CD4-positive, alpha-beta T cell treated with Interleukin-17A for 4 hours (primary cell): ENCODE measurements around the gene TAPT1.
A peak's percentile ranks its signal among the peaks of the same experiment; 100 is the strongest.
"Not testable (repeated sequence)": the region's sequence is repeated elsewhere in the genome, so short reads cannot be mapped to it uniquely, and the experiment has no call there.

Experiments used
- DNase-seq: peaks from one replicate; pipeline ENCODE4 v3.0.0-alpha.2; 2020; ENCODE audit warnings: mixed read lengths

The TAPT1 gene, protein sequence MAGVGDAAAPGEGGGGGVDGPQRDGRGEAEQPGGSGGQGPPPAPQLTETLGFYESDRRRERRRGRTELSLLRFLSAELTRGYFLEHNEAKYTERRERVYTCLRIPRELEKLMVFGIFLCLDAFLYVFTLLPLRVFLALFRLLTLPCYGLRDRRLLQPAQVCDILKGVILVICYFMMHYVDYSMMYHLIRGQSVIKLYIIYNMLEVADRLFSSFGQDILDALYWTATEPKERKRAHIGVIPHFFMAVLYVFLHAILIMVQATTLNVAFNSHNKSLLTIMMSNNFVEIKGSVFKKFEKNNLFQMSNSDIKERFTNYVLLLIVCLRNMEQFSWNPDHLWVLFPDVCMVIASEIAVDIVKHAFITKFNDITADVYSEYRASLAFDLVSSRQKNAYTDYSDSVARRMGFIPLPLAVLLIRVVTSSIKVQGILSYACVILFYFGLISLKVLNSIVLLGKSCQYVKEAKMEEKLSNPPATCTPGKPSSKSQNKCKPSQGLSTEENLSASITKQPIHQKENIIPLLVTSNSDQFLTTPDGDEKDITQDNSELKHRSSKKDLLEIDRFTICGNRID

DNA sequence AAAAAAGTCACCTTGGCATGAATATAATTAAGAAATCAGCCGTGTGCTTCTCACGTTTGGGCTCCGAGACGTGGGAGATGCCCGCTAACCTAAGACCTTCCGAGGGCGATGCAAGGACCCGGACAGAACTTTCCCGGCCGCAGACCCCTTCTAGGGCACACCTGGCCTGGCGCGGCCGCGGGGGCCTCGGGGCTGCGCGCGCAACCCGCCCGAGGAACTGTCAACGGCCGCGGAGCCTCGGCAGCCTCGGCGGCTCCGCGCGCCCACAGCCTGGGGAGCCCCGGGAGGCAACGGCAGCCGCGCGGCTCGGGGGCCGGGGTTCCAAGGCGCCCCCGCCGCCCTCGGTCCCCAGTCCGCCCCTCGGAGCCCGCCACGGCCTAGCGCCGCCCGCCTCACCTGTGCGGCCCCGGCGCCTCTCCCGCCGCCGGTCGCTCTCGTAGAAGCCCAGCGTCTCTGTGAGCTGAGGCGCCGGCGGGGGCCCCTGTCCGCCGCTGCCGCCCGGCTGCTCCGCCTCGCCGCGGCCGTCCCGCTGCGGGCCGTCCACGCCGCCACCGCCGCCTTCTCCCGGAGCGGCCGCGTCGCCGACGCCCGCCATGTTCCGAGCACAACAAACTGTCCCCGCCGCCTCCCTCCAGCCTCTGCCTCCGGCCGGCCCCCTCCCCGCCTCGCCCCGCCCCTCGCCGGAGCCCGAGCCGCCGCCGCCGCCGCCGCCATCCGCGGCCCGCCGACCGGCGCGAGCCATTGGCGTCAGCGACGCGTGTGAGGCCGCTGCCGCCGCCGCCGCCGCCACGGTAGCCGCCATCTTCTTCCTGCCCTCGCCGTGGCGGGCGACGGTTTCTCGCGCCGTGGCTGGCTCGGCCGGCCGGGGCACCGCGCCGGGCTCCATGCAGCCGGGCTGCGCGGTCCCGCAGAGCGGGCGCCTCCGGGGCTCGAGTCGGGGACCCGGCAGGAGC is at the start of gene TAPT1:
TSS of gene TAPT1 (minus strand) at position 609 of the 953 bp plus-strand sequence. CDS start at position 595, 14 bp downstream.
- DNase-seq = peak; percentile 85

DNA sequence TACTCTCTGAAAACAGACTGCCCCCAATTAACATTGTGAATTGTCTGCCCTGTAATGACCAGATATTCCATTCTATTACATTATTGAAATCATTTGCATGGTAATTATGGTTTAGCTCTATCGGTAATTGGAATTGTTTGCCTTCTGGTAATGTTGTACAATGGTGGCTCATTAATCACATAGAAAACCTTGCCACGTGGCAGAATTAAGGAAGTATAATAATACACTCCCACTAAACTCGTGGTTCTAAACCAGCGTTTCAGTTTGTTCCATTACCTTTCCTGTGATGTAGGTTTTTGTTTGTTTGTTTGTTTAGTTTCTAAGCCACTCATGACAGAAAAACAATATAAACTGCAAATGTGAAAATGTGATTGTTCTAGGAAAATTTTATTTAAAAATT is 45.1 kb upstream of the TAPT1 start:
- no peak for DNase-seq

DNA sequence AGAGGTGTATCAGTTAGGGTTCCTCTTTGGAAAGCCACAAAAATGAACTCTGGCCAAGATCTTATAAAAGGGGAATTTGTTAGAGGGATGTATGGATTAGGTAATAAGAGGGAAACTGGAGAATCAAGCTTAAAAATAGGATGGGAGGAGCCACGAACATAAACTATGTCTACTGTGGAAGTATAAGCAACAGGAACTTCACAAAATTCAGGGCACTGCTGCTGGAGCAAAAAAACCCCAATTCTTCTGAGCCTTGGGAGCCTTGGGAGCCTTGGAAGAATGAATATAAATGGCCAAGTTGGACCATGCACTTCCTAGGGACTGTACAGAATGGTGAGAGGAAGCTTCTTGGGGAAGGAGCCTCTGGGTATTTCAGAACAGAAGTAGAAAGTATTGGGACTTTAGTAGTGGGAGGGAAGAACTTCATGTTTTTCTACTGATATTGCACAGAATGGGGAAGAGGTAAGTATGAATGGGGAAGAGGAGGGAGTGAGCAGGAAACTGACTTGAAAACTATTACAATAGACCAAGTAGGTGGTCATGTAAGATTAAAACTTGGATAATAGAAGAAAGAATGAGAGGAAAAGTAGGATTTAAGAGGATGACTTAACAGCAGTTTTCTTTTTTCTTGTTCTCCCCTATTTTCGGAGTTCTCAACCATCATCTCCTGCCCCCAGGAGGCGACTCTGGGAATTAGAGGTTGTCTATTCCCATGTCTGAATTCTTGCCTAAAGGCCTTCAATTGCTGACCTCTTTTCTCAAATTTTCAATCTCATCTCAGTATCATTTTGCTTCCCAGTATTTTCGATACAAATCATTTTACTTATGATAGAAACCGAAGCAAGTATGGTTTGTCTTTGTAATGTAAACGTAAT is 44.4 kb upstream of the TAPT1 start:
- DNase-seq = no peak

DNA sequence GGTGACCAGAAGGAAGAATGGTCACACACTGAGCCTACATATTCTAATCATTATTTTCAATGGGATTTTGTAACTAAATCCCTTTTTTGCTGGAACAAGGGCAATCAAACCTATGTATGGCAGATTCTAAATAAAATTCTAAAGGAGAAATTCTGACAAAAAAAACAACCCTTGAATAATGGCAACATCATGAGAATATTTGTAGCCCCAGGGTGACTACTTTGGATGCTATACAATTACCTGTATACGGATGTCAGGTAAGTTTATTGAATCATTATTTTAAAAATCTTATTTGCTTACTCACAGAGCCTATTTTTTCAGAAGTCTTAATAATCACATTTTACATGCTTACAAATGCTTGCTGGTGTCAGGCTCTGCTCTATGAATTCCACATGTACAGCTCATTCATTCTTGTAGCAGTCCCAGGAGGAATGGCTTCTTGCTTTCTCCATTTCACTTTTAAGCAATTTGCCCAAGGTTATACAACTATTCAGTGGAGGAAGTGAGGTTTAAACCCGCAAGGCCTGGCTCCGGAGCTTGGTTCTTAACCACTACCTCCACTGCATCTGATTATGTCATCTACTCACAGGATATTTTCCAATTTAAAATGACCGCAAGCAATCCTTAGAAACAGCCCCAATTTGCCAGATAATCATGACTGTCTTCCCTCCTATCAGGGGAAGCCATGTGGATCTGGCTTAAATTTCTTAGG is 43.6 kb upstream of the TAPT1 start:
- not testable (repeated sequence) for DNase-seq

DNA sequence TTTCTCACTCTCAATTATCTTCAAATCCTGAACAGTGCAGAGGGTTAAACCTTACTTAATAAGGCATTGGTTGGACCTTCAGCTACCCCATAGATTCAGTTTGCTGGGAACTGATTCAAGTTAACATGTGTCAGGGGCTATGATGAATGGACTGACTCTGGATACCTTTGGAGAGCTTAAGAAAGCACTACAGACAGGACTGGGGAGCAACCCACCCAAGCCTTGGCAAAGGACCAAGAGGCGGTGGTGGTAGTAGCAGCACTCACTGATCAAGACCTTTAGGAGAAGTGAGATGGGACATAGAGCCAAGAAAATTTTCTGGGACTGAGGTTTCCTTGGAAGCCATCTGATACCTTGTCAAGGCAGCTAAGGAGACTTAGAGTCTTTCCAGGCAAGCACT is 43.0 kb upstream of the TAPT1 start:
- DNase-seq = no peak

DNA sequence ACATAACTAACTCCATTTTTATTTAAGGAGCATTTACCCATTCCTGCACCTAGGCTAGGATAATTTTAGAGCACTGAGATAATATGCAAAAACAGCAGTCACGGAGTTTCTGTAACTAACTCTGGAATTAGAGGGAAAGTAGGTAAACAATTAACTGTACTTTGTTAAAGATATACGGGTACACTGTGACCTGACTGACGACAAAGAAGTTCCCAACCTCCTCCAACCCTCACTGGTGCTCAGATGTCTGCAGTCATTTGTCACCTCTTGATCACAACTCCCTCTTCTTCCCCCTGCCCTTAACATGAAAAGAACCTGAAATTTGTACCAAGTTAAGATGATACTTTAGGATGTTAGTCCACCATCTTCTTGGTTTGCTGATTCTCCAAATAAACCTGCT is 42.0 kb upstream of the TAPT1 start:
- no peak for DNase-seq

DNA sequence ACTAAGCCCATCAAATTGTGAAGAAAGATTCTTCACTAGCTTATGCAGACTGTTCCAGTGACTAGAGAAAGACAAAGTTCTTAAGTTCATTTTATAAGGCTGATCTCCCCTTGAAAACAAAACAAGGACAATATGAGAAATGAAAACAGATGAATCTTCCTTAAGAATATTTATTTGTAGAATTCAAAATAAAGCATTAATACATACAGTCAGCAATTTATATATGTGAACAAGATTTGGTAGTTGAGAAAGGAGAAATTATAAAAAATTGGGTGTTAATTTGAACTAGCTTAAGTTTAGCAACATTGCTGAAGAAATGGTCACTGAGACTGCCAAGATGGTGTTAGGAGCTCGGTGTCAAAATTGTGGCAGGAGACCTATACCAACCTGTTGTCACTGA is 41.4 kb upstream of the TAPT1 start:
- DNase-seq = no peak

DNA sequence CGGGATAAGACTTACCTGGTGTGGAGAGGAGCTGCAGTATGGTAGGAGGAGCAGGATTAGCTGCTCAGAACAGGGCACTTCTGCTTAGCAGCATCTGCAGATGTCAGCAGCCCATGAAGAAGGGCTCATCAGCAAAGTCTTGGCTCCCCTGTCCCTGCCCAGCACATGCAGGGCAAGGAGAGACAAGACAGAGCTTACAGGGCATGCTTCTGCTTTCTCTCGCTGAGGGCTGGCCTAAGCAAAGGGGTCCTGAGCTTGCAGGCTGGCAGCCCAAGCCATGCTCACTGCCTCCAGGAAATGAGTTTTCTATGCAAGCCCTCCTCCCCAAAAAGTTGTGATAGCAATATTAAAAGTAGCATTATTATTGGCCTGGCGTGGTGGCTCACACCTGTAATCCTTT is 39.5 kb upstream of the TAPT1 start:
- DNase-seq = no peak

DNA sequence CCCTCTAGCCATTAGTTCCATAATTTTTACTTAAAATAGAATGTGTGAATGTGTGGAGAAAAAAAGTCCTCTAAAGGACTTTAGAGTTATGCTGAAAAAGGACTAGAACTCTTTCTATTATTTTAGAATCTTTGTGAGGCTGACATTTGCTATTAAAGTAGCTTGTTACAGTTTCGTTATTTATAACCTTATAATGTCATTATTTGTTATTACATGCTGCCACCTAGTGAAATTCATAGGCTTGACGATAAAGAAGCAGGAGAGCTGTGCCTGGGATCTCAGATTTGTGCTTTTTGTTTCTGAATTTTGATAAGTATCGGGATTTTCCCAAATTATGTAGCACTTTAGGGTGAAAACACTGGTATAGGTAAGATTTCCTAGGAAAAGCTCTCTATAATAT is 38.5 kb upstream of the TAPT1 start:
- peak; percentile 7 for DNase-seq

DNA sequence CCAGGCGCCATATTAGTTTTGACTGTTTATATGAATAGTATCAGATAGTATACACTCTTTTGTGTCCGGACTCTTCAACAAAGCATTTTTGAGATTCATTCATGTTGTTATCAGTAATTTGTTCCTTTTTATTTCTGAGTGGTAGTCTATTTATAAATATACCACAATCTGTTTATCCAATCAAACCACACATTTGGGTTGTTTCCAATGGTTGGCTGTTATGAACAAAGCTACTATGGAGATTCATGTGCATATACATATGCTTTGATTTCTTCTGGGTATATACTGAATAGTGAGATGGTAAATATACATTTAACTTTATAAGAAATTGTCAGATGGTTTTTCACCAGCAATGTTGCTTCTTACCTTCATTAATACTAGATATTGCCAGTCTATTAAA is 36.8 kb upstream of the TAPT1 start:
- no peak for DNase-seq

DNA sequence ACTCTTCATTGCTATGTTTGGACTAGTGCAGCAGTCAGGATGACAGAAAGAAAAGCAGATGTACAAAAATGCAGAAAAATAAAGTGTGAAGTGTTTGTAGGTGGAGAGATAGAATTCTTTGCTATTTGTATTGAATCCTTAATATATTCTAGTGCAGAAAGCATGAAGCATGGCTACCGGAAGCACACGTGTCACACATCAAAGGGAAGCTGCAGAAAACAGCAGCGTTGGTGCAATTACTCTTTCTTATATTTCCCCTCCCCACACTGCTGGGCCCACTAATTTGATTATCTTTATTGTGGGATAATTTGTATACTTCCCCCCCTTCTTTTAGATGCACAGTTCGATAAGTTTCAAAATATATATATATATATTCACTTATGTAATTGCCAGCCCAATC is 35.9 kb upstream of the TAPT1 start:
- DNase-seq = peak; percentile 21

DNA sequence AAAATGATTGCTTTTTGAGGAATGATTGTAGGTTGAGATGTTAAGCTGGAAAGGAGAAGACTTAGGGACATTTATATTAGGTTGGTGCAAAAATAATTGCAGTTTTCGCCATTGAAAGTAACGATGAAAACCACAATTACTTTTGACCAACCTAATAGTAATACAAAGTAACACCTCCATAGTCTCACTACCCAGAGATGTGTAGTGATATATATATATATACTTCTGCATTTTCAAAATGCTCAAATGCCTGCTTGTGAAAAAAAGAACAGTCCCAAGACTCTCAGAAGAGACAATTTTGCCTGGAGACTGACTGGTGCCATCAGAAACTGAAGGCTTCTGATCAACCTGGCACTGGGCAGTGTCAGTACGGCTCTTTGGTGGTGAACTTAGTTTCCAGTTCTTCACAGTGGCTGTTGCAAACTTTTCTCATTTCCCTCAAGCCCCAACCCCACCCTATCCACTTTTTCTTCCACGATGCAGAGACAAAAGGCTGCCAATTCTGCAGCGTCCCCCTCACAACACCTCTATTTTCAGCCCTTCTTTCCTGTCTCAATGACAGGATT is 35.1 kb upstream of the TAPT1 start:
- DNase-seq = no peak

DNA sequence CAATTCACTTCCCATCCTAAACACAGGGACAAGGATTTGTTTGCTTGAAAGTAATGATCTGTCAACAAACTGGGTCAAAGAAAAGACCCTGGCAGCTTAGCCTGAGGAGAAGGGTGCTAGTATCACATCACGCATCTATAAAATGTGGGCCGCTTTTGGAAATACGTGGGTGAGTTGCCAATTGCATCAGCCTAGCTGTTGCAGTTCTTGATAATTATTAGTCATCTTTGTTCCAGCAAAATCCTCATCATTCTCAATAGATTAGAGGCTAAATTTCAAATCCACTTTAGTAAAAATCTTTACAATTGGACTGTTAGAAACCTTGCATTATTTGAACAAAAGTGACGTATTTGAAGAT is 33.6 kb upstream of the TAPT1 start:
- no peak for DNase-seq

DNA sequence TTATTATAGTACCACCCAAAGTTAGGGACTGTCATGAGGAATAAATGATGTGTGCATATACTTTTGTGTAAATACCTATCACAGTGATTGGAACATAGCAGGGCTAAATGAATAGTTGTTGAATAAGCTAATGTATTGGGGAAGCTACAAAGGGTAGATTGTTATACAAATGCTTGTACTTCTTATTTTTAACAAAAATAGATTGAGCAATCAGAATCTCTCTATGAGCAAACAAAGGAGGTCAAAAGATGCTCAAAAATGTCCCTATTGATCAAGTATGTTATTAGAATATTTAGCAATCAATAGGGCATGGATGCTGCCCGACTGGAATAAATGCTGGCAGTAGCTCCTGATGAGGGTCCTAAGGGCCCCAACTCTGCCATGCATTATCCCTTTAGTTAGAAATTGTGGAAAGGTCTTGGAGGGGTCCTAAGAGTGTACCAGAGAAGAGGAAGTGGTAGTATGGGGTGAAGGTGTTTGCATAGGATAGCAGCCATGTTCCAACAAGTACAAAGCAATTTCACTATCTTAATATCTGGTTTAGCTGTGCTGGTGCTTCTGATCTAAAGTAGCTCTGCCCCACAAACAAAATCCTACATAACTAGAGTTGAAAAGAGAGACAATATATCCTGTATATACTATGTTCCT is 33.1 kb upstream of the TAPT1 start:
- DNase-seq = no peak

DNA sequence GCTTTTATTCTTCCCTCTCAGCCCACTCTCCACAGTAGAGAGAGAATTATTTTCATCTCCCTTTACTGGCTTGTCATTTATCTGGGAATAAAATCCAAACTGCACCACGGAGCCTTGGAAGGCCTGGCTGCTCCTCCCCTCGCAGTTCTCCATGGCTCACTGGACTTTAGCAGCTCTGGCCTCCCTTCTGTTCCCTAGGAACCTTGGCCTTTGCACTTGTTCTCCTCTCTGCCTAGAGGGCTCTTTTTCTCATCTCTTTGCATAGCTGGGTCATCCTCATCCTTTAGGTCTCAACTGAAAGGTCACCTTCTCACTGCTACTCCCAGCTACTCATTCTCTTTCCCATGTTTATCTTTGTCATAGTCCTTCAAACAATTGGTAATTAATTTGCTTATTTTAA is 31.3 kb upstream of the TAPT1 start:
- no peak for DNase-seq

DNA sequence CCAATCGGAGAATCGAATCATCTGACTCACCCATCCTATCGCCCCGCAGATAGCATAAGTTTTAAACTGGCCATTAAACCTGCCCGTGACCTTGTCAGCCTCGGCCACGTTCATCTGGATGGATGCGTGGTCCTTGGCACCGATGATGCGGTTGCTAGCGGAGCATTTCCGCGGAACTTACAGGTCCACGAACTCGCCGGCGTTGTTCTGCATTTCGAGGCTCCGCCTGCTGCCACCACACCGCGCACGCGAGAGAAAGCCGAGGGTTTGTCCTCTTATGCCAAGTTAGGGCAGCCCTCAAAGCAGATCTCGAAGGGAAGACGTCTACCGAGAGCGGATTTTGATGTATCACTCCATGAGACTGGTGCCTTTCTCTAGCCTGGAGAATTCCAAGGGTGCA is 30.1 kb upstream of the TAPT1 start:
- DNase-seq = no peak

DNA sequence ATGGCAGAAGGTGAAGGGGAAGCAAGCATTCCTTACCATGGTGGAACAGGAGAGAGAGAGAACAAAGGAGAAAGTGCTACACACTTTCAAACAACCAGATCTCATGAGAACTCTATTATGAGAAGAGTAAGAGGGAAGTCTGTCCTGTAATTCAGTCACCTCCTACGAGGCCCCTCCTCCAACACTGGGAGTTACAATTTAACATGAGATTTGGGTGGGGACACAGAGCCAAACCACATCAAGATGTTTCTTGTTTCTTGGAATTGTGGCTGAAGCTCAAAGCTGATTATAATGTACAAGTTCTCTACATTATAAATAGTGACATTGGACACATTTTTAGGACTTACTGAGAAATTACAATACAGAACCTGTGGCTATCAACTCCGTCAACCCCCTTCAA is 29.5 kb upstream of the TAPT1 start:
- DNase-seq = no peak

DNA sequence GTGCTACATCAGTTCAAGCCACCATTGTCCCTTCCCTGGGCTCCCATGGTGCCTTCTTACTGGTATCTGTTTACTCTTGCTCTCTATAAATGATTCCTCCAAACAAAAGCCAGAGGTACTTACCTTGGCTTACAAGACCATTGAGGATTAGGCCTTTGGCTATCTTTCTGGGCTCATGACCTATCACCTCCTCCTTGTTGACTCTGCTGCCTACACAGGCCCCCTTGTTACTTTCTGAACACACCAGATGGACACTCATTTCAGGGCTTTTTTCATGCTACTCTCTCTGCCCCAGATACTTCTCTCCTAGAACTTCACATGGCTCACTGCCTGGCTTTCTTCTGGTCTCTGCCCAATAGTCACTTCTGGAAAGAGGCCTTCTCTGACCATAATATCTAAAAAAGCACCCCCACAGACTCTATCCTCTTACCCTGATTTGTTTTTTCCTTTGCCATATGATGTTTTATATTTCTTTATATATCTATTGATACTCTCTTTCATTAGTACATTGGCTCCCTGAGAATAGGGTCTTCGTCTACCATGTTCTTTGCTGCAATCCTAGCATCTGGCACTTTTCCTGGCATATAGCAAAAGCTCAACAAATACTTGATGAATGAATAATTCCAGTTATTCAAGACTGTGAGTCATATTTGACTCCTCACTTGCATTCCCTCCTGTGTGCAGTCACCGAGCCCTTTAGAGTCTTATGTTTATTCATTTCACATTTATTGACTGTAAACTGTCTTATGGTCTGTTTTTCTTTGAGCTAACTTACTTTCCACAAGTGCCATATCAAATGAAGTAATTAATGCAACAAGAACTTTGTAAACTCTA is 27.1 kb upstream of the TAPT1 start:
- no peak for DNase-seq

DNA sequence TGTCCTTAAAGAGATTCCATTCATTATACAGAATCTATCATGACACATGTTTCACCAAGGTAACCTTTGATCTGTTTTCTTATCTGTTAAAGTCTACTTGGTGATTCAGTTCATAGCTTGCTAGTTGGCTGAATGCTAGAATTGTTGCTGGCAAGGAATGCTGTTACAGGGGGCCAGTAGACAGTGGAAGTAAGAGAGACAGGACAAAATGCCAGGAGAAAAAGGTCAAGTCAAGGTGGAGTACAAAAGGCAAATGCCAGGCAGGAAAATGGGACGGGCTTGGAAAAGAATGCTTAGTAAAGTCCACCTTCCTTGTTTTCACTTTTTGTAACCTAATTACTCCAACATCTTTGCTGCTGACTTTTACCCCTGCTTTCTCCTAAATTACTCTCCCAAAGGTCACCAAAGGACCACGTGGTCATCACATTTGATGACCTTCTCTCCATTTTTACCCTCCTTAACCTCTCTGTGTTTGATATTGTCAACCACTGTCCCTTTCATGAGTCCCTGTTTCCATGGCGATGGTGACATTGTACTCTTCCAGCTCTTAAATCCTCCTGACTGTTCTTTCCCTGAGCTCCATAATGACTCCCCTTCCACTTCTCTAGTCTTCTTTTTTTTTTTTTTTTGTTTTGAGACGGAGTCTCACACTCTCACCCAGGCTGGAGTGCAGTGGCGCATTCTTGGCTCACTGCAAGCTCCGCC is 24.5 kb upstream of the TAPT1 start:
- DNase-seq = no peak

DNA sequence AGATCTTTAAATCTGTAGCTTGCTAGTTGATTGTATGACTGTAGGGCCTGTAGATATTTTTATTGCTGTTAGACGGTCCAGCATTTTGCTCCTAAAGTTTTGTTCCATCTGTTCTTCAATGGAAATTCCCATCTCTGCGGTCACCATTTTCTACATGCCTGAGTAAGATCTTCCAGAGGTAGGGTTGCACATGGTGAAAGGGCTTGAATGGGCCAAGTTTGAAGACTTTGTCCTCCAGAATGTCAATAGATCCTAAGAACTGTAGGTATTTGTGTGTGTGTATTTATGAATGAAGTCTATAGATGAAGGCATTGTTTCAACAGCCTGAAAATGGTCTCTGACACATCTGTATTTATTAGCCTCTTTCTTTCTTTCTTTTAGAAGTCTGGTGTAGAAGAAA is 22.3 kb upstream of the TAPT1 start:
- DNase-seq = no peak
